Measurements from ENCODE around the gene AGAP5.

DNA sequence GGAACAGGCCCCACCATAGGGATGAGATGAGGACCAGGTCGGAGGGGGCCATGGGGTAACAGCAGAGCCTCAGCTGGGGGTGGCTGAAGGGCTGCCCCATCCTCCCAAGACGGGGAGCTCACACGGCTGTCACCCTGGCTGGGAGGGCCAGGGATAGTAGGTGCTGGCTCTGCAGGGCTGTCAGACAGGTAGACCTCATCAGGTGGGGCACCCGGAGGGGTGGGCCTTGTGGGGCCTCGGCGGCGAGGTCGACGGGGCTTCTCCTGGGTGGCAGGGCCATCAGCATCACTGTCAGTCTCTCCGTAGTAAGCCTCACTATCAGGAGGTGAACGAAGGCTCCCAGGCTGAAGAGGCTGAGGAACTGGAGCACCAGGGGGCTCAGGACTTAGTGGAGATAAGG is 44.7 kb downstream of the AGAP5 start:
- TF ChIP-seq EZH2 (IDR thresholded peaks at IDR 0.05; ENCODE audit: insufficient read depth, poor library complexity, severe bottlenecking): no peak
- TF ChIP-seq EZH2phosphoT487 (IDR thresholded peaks at IDR 0.05; ENCODE audit: insufficient read depth, low read depth): no peak
